Effector memory CD4-positive, alpha-beta T cell (primary cell): ENCODE data around the gene DCAKD.

ENCODE experiments used
- DNase-seq, 3 donors: peaks; one replicate each; pipeline ENCODE4 v3.0.0-alpha.2; 2020
- H3K27ac ChIP-seq: 2 replicates; pipeline ENCODE4 v1.7.0; 2013; ENCODE audit warnings: mild to moderate bottlenecking, low read length, moderate library complexity; ENCODE audit not compliant: insufficient read depth, poor library complexity, severe bottlenecking
- H3K27me3 ChIP-seq: replicated peaks from 2 replicates; pipeline ENCODE4 v1.7.0; 2013; ENCODE audit warnings: mild to moderate bottlenecking, low read length; ENCODE audit not compliant: insufficient read depth, control insufficient read depth, poor library complexity, severe bottlenecking
- H3K36me3 ChIP-seq: 2 replicates; pipeline ENCODE4 v1.7.0; 2013; ENCODE audit warnings: mild to moderate bottlenecking, low read length, moderate library complexity; ENCODE audit not compliant: control insufficient read depth, insufficient read depth
- H3K4me1 ChIP-seq: 2 replicates; pipeline ENCODE4 v1.7.0; 2013; ENCODE audit warnings: low read length, mild to moderate bottlenecking; ENCODE audit not compliant: control insufficient read depth, insufficient read depth, poor library complexity, severe bottlenecking
- H3K4me3 ChIP-seq: 2 replicates; pipeline ENCODE4 v1.7.0; 2013; ENCODE audit warnings: low read length, low read depth, mild to moderate bottlenecking; ENCODE audit not compliant: insufficient read depth, poor library complexity, severe bottlenecking
- H3K9me3 ChIP-seq: 2 replicates; pipeline ENCODE4 v1.7.0; 2013; ENCODE audit warnings: mild to moderate bottlenecking, low read length, moderate library complexity; ENCODE audit not compliant: control insufficient read depth

DCAKD gene

DNA sequence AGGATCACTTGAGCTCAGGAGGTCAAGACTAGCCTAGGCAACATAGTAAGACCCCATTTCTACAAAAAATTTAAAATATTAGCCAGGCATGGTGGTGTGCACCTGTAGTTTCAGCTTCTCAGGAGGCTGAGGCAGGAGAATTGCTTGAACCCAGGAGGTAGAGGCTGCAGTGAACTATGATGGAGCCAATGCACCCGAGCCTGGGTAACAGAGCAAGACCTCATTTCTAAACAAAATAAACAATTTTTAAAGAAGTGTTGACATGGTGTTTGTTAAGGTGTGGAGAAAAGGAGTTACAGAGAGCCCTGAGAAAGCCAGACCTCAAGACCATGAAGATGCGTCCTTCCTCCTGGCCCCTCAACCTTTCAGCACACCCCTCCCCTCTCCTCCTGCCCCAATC is 45.7 kb downstream of the DCAKD start:
- no peak overlapping the region for H3K27ac ChIP-seq
- H3K4me1 ChIP-seq = no peaks in the 10 kb centered on the region
- H3K9me3 ChIP-seq = no peaks in the 10 kb centered on the region
- H3K4me3 ChIP-seq = no peak overlapping the region
- H3K27me3 ChIP-seq = no peaks in the 10 kb centered on the region
- H3K36me3 ChIP-seq = no peaks in the 10 kb centered on the region
- no peak for DNase-seq

DNA sequence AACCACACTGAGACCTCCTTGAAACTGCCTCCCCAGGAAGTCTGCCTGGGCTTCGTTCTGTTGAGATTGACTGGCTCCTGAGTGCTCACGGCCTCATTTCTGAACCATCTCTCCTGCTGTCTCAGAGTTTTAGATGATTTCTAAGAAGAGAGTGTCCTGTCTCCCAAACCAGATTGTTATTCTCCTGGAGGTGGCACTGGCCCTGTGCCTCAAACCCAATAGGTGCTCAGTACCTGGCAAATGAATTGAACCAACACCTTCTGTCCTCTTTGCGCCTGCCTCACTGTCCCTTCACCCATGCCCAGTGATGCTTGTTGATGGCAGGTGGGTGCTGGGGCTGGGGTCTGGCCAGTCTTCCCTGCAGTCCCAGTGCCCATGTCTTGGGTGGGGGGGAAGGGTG is 47.0 kb downstream of the DCAKD start:
- Histone ChIP-seq H3K4me3 (no peak overlapping the region), H3K36me3 (no peaks in the 10 kb centered on the region), H3K4me1 (no peaks in the 10 kb centered on the region), H3K27ac (no peak overlapping the region), H3K9me3 (no peaks in the 10 kb centered on the region), H3K27me3 (no peaks in the 10 kb centered on the region)
- no peak for DNase-seq

GRCh38 chr17:45003877-45004276 is 47.6 kb downstream of the DCAKD start:
- Histone ChIP-seq H3K27me3 (no peaks in the 10 kb centered on the region), H3K36me3 (no peaks in the 10 kb centered on the region), H3K4me3 (no peak overlapping the region), H3K4me1 (no peaks in the 10 kb centered on the region), H3K27ac (no peak overlapping the region), H3K9me3 (no peaks in the 10 kb centered on the region)
- DNase-seq = no peak

DNA sequence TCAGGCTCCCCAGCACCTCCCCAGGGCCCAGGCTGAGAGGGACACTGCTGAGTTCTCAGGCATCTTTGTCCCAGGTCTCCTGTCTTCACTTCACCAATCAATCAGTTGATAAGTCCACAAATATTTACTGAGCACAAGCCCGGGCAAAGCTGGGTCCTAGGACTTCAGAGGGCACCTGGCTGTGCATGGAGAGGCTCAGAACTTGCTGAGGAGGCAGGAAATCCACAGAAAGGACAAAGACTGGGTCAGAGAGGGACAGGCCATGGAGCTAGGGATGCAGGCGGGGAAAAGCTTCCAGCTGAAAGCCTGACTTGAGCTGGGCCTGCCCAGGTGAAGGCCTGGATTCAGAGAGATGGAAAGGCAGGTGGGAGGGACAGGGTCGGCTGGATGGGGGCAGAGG is 50.1 kb downstream of the DCAKD start:
- no peak for DNase-seq
- Histone ChIP-seq H3K4me1 (no peaks in the 10 kb centered on the region), H3K4me3 (no peak overlapping the region), H3K36me3 (no peaks in the 10 kb centered on the region), H3K27me3 (no peaks in the 10 kb centered on the region), H3K27ac (no peak overlapping the region), H3K9me3 (no peaks in the 10 kb centered on the region)

GRCh38 chr17:44999433-44999832 is 52.0 kb downstream of the DCAKD start:
- H3K27ac ChIP-seq = no peak overlapping the region
- H3K9me3 ChIP-seq = no peaks in the 10 kb centered on the region
- H3K4me3 ChIP-seq = no peak overlapping the region
- no peaks in the 10 kb centered on the region for H3K36me3 ChIP-seq
- no peaks in the 10 kb centered on the region for H3K4me1 ChIP-seq
- no peak for DNase-seq
- no peaks in the 10 kb centered on the region for H3K27me3 ChIP-seq

GRCh38 chr17:44998646-44999045 is 52.8 kb downstream of the DCAKD start:
- no peaks in the 10 kb centered on the region for H3K36me3 ChIP-seq

DNA sequence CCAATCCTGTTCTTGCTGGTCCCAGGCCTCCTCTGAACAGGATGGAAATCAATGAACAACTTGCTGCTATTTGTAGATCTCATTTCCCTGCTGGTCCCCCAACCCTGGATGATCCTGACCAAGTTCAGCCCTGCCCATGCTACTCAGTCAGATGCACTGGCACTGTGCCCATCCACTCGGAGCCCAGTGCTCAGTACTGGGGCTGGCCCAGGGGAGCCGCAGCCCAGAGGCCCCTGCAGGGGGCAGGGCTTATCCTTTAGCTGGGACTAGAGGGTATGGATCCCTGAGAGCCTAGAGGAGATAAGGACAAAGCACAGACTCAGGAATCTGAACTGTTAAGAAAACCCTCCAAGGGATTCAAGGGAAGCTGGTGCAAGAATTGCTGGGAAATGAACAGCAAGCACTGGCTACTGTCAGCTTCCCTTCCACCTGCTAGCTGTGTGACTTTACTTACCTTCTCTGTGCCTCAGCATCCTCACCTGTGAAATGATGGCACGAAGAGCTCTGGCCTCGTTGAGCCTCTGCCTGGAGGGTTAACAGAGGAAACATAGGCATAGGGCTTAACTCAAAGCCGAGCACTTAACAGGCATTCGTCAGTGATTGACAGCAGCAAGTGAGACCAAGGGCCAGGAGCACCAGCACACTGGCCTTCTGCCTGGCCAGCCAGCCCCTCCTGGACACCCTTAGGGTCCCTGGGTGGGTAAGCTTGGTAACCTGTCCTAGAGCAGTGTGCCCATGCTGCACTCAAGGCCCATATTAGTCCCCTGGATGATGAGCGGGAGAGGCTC is 53.5 kb downstream of the DCAKD start:
- Histone ChIP-seq H3K4me3 (no peak overlapping the region), H3K4me1 (no peaks in the 10 kb centered on the region), H3K36me3 (no peaks in the 10 kb centered on the region), H3K27ac (no peak overlapping the region), H3K9me3 (no peaks in the 10 kb centered on the region), H3K27me3 (no peaks in the 10 kb centered on the region)
- DNase-seq = no peak

More at GRCh38 chr17:44998646-44999045, 52.8 kb downstream of the DCAKD start:
- Histone ChIP-seq H3K27ac (no peak overlapping the region), H3K4me3 (no peak overlapping the region), H3K4me1 (no peaks in the 10 kb centered on the region), H3K9me3 (no peaks in the 10 kb centered on the region), H3K27me3 (no peaks in the 10 kb centered on the region)
- DNase-seq = no peak

- no peak overlapping the region for H3K4me3 ChIP-seq
- H3K27me3 ChIP-seq = no peaks in the 10 kb centered on the region
- H3K27ac ChIP-seq = no peak overlapping the region
- no peak for DNase-seq
- no peaks in the 10 kb centered on the region for H3K4me1 ChIP-seq
- H3K9me3 ChIP-seq = no peaks in the 10 kb centered on the region
- H3K36me3 ChIP-seq = no peaks in the 10 kb centered on the region
Measured at GRCh38 chr17:44996304-44996703, 55.1 kb downstream of the DCAKD start.

DNA sequence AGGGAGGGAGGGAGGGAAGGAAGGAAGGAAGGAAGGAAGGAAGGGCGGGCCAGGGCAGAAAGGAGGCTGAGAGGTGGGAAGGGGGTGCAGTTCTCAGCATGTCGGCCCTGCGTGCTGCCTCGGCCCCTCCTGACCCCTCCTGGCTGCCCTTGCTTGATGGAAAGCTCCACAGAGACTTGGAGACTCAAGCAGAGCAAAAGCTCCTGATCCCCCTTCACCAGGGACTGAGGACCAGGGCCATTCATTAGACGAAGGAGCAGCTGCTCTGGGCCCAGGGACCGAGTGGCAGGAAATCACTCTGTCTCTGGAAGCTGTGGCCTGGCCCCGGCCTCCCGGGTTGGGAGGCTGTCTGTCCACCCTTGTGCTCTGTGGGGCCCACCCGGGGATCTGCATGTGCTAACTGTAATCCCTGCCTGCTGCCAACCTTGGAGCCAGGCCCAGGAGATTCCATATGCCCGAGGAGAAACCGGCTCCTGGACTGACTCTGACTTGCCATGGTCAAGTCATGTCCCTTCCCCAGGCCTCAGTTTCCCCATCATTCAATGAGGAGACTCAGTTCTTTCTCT is 55.9 kb downstream of the DCAKD start:
- no peak for DNase-seq
- Histone ChIP-seq H3K27ac (no peak overlapping the region), H3K27me3 (no peaks in the 10 kb centered on the region), H3K4me1 (no peaks in the 10 kb centered on the region), H3K4me3 (no peak overlapping the region), H3K9me3 (no peaks in the 10 kb centered on the region), H3K36me3 (no peaks in the 10 kb centered on the region)

- no peak overlapping the region for H3K4me3 ChIP-seq
- no peaks in the 10 kb centered on the region for H3K4me1 ChIP-seq
- H3K27me3 ChIP-seq = peaks cover 3% of the 10 kb centered on the region
- no peaks in the 10 kb centered on the region for H3K9me3 ChIP-seq
- H3K27ac ChIP-seq = no peak overlapping the region
- no peak for DNase-seq
- no peaks in the 10 kb centered on the region for H3K36me3 ChIP-seq
Measured at GRCh38 chr17:44992242-44992939, 59.0 kb downstream of the DCAKD start.
